ENCODE data around the gene DEPDC1B. TPM values are rescaled to one million over a fixed set of nuclear protein-coding genes. Genes with fewer than 3 reads are reported as not detected.

The DEPDC1B gene
- total RNA-seq, 2 experiments from 2014 or later, result 0.39 to 0.60 TPM

DNA sequence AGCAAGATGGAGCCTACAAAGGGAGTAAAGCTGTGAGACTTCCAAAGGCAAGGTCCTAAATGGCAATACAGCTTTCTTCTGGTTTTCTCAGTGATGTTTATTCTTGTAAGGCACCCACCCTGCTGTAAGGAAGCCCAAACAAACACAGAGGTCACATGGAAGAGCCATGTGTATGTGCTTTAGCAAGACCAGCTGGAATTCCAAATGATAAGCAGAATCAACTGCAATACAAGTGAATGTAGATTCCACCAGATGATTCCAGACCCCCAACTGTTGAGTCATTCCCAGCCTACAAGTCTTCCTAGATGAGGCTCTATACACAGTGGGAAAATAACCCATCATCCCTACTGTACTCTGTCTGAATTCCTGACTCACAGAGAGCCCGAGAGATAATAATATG is 122.8 kb downstream of the DEPDC1B start:
- intact Hi-C loops (cut with DNase I, micrococcal nuclease), result no loop called here
- DNase-seq (no peak), ATAC-seq (ENCODE audit: poor library complexity) (no peak)
- Mint-ChIP-seq H3K4me1 (ENCODE audit: low read depth) (no peaks in the 10 kb centered on the region), H3K4me3 (no peak overlapping the region), H3K27me3 (no peaks in the 10 kb centered on the region), H3K27ac (no peak overlapping the region), H3K9me3 (no peaks in the 10 kb centered on the region), H3K36me3 (ENCODE audit: low read depth) (no peaks in the 10 kb centered on the region)
- H3K36me3 ChIP-seq (ENCODE audit: insufficient read depth, low read length), result no peaks in the 10 kb centered on the region
- ChIA-PET POLR2A (no interaction called here), CTCF (no interaction called here)
- H3K4me3 ChIP-seq (ENCODE audit: low read length), result no peak overlapping the region
- H3K4me1 ChIP-seq (ENCODE audit: insufficient read depth, low read length), result no peaks in the 10 kb centered on the region
- peaks cover 0 to 3% of the 10 kb centered on the region in 2 experiments for H3K9me3 ChIP-seq (ENCODE audit: control insufficient read depth in 1 of 2, insufficient read depth in 1 of 2, low read length in 2 of 2)
- H3K27me3 ChIP-seq (ENCODE audit: control insufficient read depth in 1 of 2, insufficient read depth in 2 of 2, low read length in 2 of 2), result no peaks in the 10 kb centered on the region
- no peak for TF ChIP-seq CTCF (IDR thresholded peaks at IDR 0.05)
- no peak overlapping the region for H3K27ac ChIP-seq (ENCODE audit: low read depth in 1 of 2, low read length in 2 of 2)

GRCh38 chr5:60576425-60576824 is 123.5 kb downstream of the DEPDC1B start:
- Mint-ChIP-seq H3K27me3 (no peaks in the 10 kb centered on the region), H3K4me3 (no peak overlapping the region), H3K4me1 (ENCODE audit: low read depth) (no peaks in the 10 kb centered on the region), H3K36me3 (ENCODE audit: low read depth) (no peaks in the 10 kb centered on the region), H3K27ac (no peak overlapping the region), H3K9me3 (no peaks in the 10 kb centered on the region)
- ChIA-PET POLR2A (no interaction called here), CTCF (no interaction called here)
- Histone ChIP-seq H3K27ac (ENCODE audit: low read depth in 1 of 2, low read length in 2 of 2) (no peak overlapping the region), H3K27me3 (ENCODE audit: control insufficient read depth in 1 of 2, insufficient read depth in 2 of 2, low read length in 2 of 2) (no peaks in the 10 kb centered on the region), H3K36me3 (ENCODE audit: insufficient read depth, low read length) (no peaks in the 10 kb centered on the region), H3K4me3 (ENCODE audit: low read length) (no peak overlapping the region), H3K4me1 (ENCODE audit: insufficient read depth, low read length) (no peaks in the 10 kb centered on the region), H3K9me3 (ENCODE audit: control insufficient read depth in 1 of 2, insufficient read depth in 1 of 2, low read length in 2 of 2) (peaks cover 0 to 3% of the 10 kb centered on the region in 2 experiments)
- no peak for TF ChIP-seq CTCF (IDR thresholded peaks at IDR 0.05)
- intact Hi-C loops (cut with DNase I, micrococcal nuclease), result no loop called here
- ATAC-seq (ENCODE audit: poor library complexity), result no peak
- no peak for DNase-seq

DNA sequence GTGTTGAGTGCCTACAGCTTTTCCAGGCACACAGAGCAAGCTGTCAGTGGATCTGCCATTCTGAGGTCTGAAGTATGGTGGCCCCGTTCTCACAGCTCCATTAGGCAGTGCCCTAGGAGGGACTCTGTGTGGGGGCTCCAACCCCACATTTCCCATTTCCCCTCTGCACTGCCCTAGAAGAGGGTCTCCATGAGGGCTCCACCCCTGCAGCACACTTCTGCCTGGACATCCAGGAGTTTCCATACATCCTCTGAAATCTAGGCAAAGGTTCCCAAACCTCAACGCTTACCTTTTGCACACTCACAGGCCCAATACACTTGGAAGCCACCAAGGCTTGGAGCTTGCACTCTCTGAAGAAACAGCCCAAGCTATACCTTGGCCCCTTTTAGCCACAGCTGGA is 131.3 kb downstream of the DEPDC1B start:
- no peak for TF ChIP-seq CTCF (IDR thresholded peaks at IDR 0.05)
- ATAC-seq (ENCODE audit: poor library complexity), result no peak

More for the DNA sequence above, 131.3 kb downstream of the DEPDC1B start:
- H3K27me3 ChIP-seq (ENCODE audit: control insufficient read depth in 1 of 2, insufficient read depth in 2 of 2, low read length in 2 of 2), result no peaks in the 10 kb centered on the region
- Mint-ChIP-seq H3K9me3 (peaks cover 6% of the 10 kb centered on the region), H3K4me3 (no peak overlapping the region), H3K4me1 (ENCODE audit: low read depth) (no peaks in the 10 kb centered on the region), H3K27ac (no peak overlapping the region), H3K27me3 (no peaks in the 10 kb centered on the region), H3K36me3 (ENCODE audit: low read depth) (no peaks in the 10 kb centered on the region)
- no peaks in the 10 kb centered on the region for H3K36me3 ChIP-seq (ENCODE audit: insufficient read depth, low read length)
- POLR2A ChIA-PET, result no interaction called here
- no peaks in the 10 kb centered on the region for H3K4me1 ChIP-seq (ENCODE audit: insufficient read depth, low read length)
- DNase-seq, result no peak
- no peak overlapping the region for H3K4me3 ChIP-seq (ENCODE audit: low read length)
- intact Hi-C loops (cut with DNase I, micrococcal nuclease), result no loop called here
- CTCF ChIA-PET, result no interaction called here
- H3K27ac ChIP-seq (ENCODE audit: low read depth in 1 of 2, low read length in 2 of 2), result no peak overlapping the region
- peaks cover 8 to 11% of the 10 kb centered on the region in 2 experiments for H3K9me3 ChIP-seq (ENCODE audit: control insufficient read depth in 1 of 2, insufficient read depth in 1 of 2, low read length in 2 of 2)
